GM21786 (cell line): ENCODE data around the gene GUCY2C.

Experiments
- ATAC-seq: cut with Tn5 transposase; IDR thresholded peaks from one replicate; pipeline ENCODE4 v1.9.1; 2021; ENCODE audit not compliant: unreplicated experiment

GUCY2C gene

GRCh38 chr12:14576896-14577295, 119.5 kb downstream of the GUCY2C start:
- ATAC-seq: no peak

GRCh38 chr12:14575585-14575984, 120.8 kb downstream of the GUCY2C start:
- ATAC-seq: no peak

- no peak for ATAC-seq
Measured at GRCh38 chr12:14573118-14573517, 123.3 kb downstream of the GUCY2C start.

GRCh38 chr12:14572401-14572800, 124.0 kb downstream of the GUCY2C start:
- no peak for ATAC-seq

GRCh38 chr12:14571779-14572178, 124.6 kb downstream of the GUCY2C start:
- ATAC-seq: no peak

GRCh38 chr12:14570231-14570630, 126.2 kb downstream of the GUCY2C start:
- ATAC-seq: no peak

GRCh38 chr12:14567351-14568162, 128.8 kb downstream of the GUCY2C start, which contains the start of gene PLBD1:
Gene PLBD1, minus strand, starts transcription at chr12:14567883. Its CDS starts 187 bp downstream, at chr12:14567696.
- ATAC-seq: peak; percentile 54

GRCh38 chr12:14564336-14564959, 132.0 kb downstream of the GUCY2C start:
- no peak for ATAC-seq

GRCh38 chr12:14563046-14563445, 133.4 kb downstream of the GUCY2C start:
- ATAC-seq: no peak
